HG03558 (cell line): ENCODE measurements around the gene C1QTNF1.

Experiments used
- ATAC-seq: cut with Tn5 transposase; IDR thresholded peaks from one replicate; pipeline ENCODE4 v1.9.1; 2021; ENCODE audit warnings: moderate number of reproducible peaks; ENCODE audit not compliant: unreplicated experiment; ENCODE audit errors: extremely low read depth

C1QTNF1 gene

GRCh38 chr17:79086609-79087427 lies 62.8 kb downstream of the C1QTNF1 start:
- ATAC-seq: no peak

GRCh38 chr17:79087428-79088143 lies 63.6 kb downstream of the C1QTNF1 start:
- no peak for ATAC-seq

GRCh38 chr17:79088247-79088996 lies 64.5 kb downstream of the C1QTNF1 start:
- no peak for ATAC-seq

GRCh38 chr17:79088997-79089328 lies 65.0 kb downstream of the C1QTNF1 start:
- no peak for ATAC-seq

- no peak for ATAC-seq
Measured at GRCh38 chr17:79089720-79090442, 65.9 kb downstream of the C1QTNF1 start.

GRCh38 chr17:79090443-79091225 lies 66.7 kb downstream of the C1QTNF1 start:
- no peak for ATAC-seq

- no peak for ATAC-seq
Measured at GRCh38 chr17:79091226-79091670, 67.3 kb downstream of the C1QTNF1 start.

GRCh38 chr17:79092567-79092966 lies 68.6 kb downstream of the C1QTNF1 start:
- no peak for ATAC-seq

- no peak for ATAC-seq
Measured at GRCh38 chr17:79093270-79093669, 69.3 kb downstream of the C1QTNF1 start.

- ATAC-seq: no peak
Measured at GRCh38 chr17:79094261-79094660, 70.3 kb downstream of the C1QTNF1 start.

GRCh38 chr17:79095345-79096055 lies 71.5 kb downstream of the C1QTNF1 start:
- ATAC-seq: no peak

GRCh38 chr17:79096477-79096876 lies 72.5 kb downstream of the C1QTNF1 start:
- ATAC-seq: no peak

- no peak for ATAC-seq
Measured at GRCh38 chr17:79097226-79098055, 73.5 kb downstream of the C1QTNF1 start.

GRCh38 chr17:79098282-79098867 lies 74.4 kb downstream of the C1QTNF1 start:
- no peak for ATAC-seq
